Measurements from ENCODE around the gene TLL2. TPM values are rescaled to one million over a fixed set of nuclear protein-coding genes. Genes with fewer than 3 reads are reported as not detected.

The TLL2 gene
- total and polyA plus RNA-seq, 8 donors = 0.09 to 0.69 (median 0.29) TPM

- no peak for DNase-seq
- H3K9me3 ChIP-seq = no peaks in the 10 kb centered on the region
- ATAC-seq = no peak
- H3K27ac ChIP-seq = no peak overlapping the region
- no peak overlapping the region for H3K4me3 ChIP-seq
- TF ChIP-seq CTCF (IDR thresholded peaks at IDR 0.05) = no peak
- H3K36me3 ChIP-seq = no peaks in the 10 kb centered on the region
- no peaks in the 10 kb centered on the region for H3K4me1 ChIP-seq
- H3K27me3 ChIP-seq = peaks cover 0 to 67% of the 10 kb centered on the region in 2 donors
- intact Hi-C loops (cut with DNase I) = no loop called here
Measured at GRCh38 chr10:96406091-96406490, 107.6 kb downstream of the TLL2 start.

GRCh38 chr10:96402417-96403305 is 111.1 kb downstream of the TLL2 start:
- DNase-seq (no peak), ATAC-seq (no peak)
- H3K27me3 ChIP-seq = peaks cover 6 to 63% of the 10 kb centered on the region in 2 donors
- intact Hi-C loops (cut with DNase I) = no loop called here
- no peaks in the 10 kb centered on the region for H3K4me1 ChIP-seq
- no peaks in the 10 kb centered on the region for H3K9me3 ChIP-seq
- TF ChIP-seq CTCF (IDR thresholded peaks at IDR 0.05) = no peak
- H3K27ac ChIP-seq = no peak overlapping the region
- no peaks in the 10 kb centered on the region for H3K36me3 ChIP-seq
- no peak overlapping the region for H3K4me3 ChIP-seq

GRCh38 chr10:96401036-96401435 is 112.7 kb downstream of the TLL2 start:
- Histone ChIP-seq H3K4me1 (no peaks in the 10 kb centered on the region), H3K27me3 (peaks cover 6 to 63% of the 10 kb centered on the region in 2 donors), H3K4me3 (no peak overlapping the region), H3K27ac (no peak overlapping the region), H3K36me3 (no peaks in the 10 kb centered on the region), H3K9me3 (no peaks in the 10 kb centered on the region)
- no peak for ATAC-seq
- no peak for TF ChIP-seq CTCF (IDR thresholded peaks at IDR 0.05)
- intact Hi-C loops (cut with DNase I) = no loop called here
- DNase-seq = no peak

DNA sequence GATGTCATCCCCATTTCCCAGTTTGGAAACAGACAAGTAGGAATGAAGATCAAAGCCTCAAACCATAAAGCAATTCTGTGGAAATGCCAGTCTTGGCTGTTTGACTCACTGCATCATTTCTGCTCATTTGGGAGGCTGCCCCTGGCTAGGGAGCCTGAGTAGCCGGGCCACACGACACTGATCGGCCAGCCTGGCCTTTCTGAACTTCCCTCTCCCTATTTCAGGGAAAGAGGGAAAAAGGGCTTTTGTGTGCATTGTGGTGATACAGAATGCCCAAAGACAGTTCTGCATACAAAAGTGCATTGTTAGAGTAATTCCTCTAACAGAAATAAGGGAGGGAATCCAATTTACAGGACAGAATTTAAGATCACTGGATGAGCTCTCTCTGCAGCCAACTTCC is 113.3 kb downstream of the TLL2 start:
- no peak overlapping the region for H3K4me3 ChIP-seq
- H3K9me3 ChIP-seq = no peaks in the 10 kb centered on the region
- no peak overlapping the region for H3K27ac ChIP-seq
- intact Hi-C loops (cut with DNase I) = no loop called here
- H3K27me3 ChIP-seq = peaks cover 6 to 65% of the 10 kb centered on the region in 2 donors
- no peaks in the 10 kb centered on the region for H3K4me1 ChIP-seq
- DNase-seq (no peak), ATAC-seq (no peak)
- no peak for TF ChIP-seq CTCF (IDR thresholded peaks at IDR 0.05)
- H3K36me3 ChIP-seq = no peaks in the 10 kb centered on the region

DNA sequence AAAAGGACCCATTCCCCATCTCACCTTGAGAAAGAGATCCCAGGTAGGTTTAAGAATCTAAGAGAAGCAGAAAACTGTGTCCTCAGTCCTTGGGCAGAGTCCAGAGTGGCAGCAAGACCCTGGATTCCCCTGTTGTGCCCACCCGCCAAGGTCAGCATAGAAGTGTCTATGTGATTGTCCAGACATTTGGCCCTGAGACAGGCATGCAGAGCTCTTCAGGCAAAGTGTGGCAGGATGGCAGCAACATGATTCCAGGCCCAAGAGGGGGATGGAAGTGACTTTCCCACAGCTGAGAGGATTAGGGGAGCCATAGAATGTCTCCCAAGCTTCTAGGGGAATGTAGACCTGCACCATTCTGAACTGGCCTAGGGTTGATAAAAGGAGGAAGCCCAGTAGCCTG is 115.8 kb downstream of the TLL2 start:
- intact Hi-C loops (cut with DNase I) = no loop called here
- peaks cover 6 to 72% of the 10 kb centered on the region in 2 donors for H3K27me3 ChIP-seq

More for the DNA sequence above, 115.8 kb downstream of the TLL2 start:
- H3K4me3 ChIP-seq = no peak overlapping the region
- no peak for TF ChIP-seq CTCF (IDR thresholded peaks at IDR 0.05)
- no peaks in the 10 kb centered on the region for H3K4me1 ChIP-seq
- no peak overlapping the region for H3K27ac ChIP-seq
- H3K9me3 ChIP-seq = no peaks in the 10 kb centered on the region
- DNase-seq (no peak), ATAC-seq (no peak)
- H3K36me3 ChIP-seq = no peaks in the 10 kb centered on the region

Data from left lung (tissue), 10 donors.